ENCODE results near the gene ARPP19. TPM values are rescaled to one million over a fixed set of nuclear protein-coding genes. Genes with fewer than 3 reads are reported as not detected.
"Not testable (repeated sequence)": the region's sequence is repeated elsewhere in the genome, so short reads cannot be mapped to it uniquely, and the experiment has no call there.

ARPP19 gene
- total RNA-seq (100 to 1,000 TPM; 129 to 163 TPM), polyA plus RNA-seq (10 to 100 TPM; 33.3 to 55.6 TPM)
- long read RNA-seq, donor 1, full-length matches to known transcripts, result 29 of 37 reads
- long read RNA-seq, donor 1, partial matches to known transcripts, result 2 of 37 reads
- long read RNA-seq, donor 1, other reads (novel, unspliced or antisense), result 6 of 37 reads
- long read RNA-seq, donor 2, full-length matches to known transcripts, result 16 of 22 reads
- long read RNA-seq, donor 2, partial matches to known transcripts, result 1 of 22 reads
- long read RNA-seq, donor 2, other reads (novel, unspliced or antisense), result 5 of 22 reads

GRCh38 chr15:52568601-52569585, at the start of gene ARPP19:
ARPP19 (minus strand) TSS chr15:52569030; CDS start chr15:52568892, 138 bp downstream.
- intact Hi-C loops (cut with DNase I), result loop anchor here in 1 of 2 donors (5.0 to 10.0 kb wide), 3 partner anchors 42 to 314 kb away; partner anchors contain the start of genes ATOSA and MYO5A
- ATAC-seq (ENCODE audit: low FRiP score) (peak; percentile 95), DNase-seq (peak; percentile 90 to 95)
- Histone ChIP-seq H3K9me3 (ENCODE audit: control insufficient read depth, low read length) (no peaks in the 10 kb centered on the region), H3K4me3 (ENCODE audit: low read length in 2 of 2) (peak within 1 kb of the TSS; percentile 64 to 90), H3K4me1 (ENCODE audit: control insufficient read depth in 1 of 2, insufficient read depth in 2 of 2, low read length in 2 of 2) (peaks cover 2 to 5% of the 10 kb centered on the region in 2 donors), H3K27me3 (ENCODE audit: control insufficient read depth in 1 of 2, insufficient read depth in 2 of 2, low read length in 1 of 2) (no peaks in the 10 kb centered on the region), H3K27ac (ENCODE audit: low read depth in 1 of 2, low read length in 2 of 2) (peak within 1 kb of the TSS; percentile 76 to 79), H3K36me3 (ENCODE audit: control insufficient read depth in 1 of 2, insufficient read depth in 2 of 2, low read length in 1 of 2) (no peaks in the 10 kb centered on the region)
- WGBS, 2 donors, result 5% methylated on average over 82 of the region's 82 CpGs

GRCh38 chr15:52617026-52617425, 48.2 kb upstream of the ARPP19 start:
- intact Hi-C loops (cut with DNase I), result no loop called here

GRCh38 chr15:52615302-52615701, 46.5 kb upstream of the ARPP19 start:
- H3K27me3 ChIP-seq (ENCODE audit: control insufficient read depth in 1 of 2, insufficient read depth in 2 of 2, low read length in 1 of 2), result no peaks in the 10 kb centered on the region
- H3K4me1 ChIP-seq (ENCODE audit: control insufficient read depth in 1 of 2, insufficient read depth in 2 of 2, low read length in 2 of 2), result peaks cover 0 to 2% of the 10 kb centered on the region in 2 donors
- no peak overlapping the region for H3K4me3 ChIP-seq (ENCODE audit: low read length in 2 of 2)
- H3K9me3 ChIP-seq (ENCODE audit: control insufficient read depth, low read length), result no peaks in the 10 kb centered on the region
- whole genome bisulfite sequencing, 2 donors, result 66 to 78% methylated on average over 2 of the region's 2 CpGs
- DNase-seq, result no peak
- ATAC-seq (ENCODE audit: low FRiP score), result no peak
- H3K36me3 ChIP-seq (ENCODE audit: control insufficient read depth in 1 of 2, insufficient read depth in 2 of 2, low read length in 1 of 2), result peaks cover under 1 to 3% of the 10 kb centered on the region in 2 donors
- intact Hi-C loops (cut with DNase I), result no loop called here
- H3K27ac ChIP-seq (ENCODE audit: low read depth in 1 of 2, low read length in 2 of 2), result no peak overlapping the region

More at GRCh38 chr15:52617026-52617425, 48.2 kb upstream of the ARPP19 start:
- H3K4me1 ChIP-seq (ENCODE audit: control insufficient read depth in 1 of 2, insufficient read depth in 2 of 2, low read length in 2 of 2), result peaks cover 0 to 2% of the 10 kb centered on the region in 2 donors
- no peaks in the 10 kb centered on the region for H3K27me3 ChIP-seq (ENCODE audit: control insufficient read depth in 1 of 2, insufficient read depth in 2 of 2, low read length in 1 of 2)
- ATAC-seq (ENCODE audit: low FRiP score), result no peak
- no peak overlapping the region for H3K4me3 ChIP-seq (ENCODE audit: low read length in 2 of 2)
- 88 to 90% methylated on average over 1 of the region's 1 CpG for WGBS, 2 donors
- H3K9me3 ChIP-seq (ENCODE audit: control insufficient read depth, low read length), result no peaks in the 10 kb centered on the region
- H3K36me3 ChIP-seq (ENCODE audit: control insufficient read depth in 1 of 2, insufficient read depth in 2 of 2, low read length in 1 of 2), result peaks cover 4 to 5% of the 10 kb centered on the region in 2 donors
- H3K27ac ChIP-seq (ENCODE audit: low read depth in 1 of 2, low read length in 2 of 2), result no peak overlapping the region
- DNase-seq, result no peak

GRCh38 chr15:52609593-52609992, 40.8 kb upstream of the ARPP19 start:
- H3K9me3 ChIP-seq (ENCODE audit: control insufficient read depth, low read length), result no peaks in the 10 kb centered on the region
- 85 to 90% methylated on average over 5 of the region's 5 CpGs for WGBS, 2 donors
- no peak for ATAC-seq (ENCODE audit: low FRiP score)
- intact Hi-C loops (cut with DNase I), result no loop called here
- H3K36me3 ChIP-seq (ENCODE audit: control insufficient read depth in 1 of 2, insufficient read depth in 2 of 2, low read length in 1 of 2), result peaks cover 4 to 5% of the 10 kb centered on the region in 2 donors
- DNase-seq, result no peak
- no peak overlapping the region for H3K4me3 ChIP-seq (ENCODE audit: low read length in 2 of 2)
- peaks cover 0 to 2% of the 10 kb centered on the region in 2 donors for H3K4me1 ChIP-seq (ENCODE audit: control insufficient read depth in 1 of 2, insufficient read depth in 2 of 2, low read length in 2 of 2)
- no peaks in the 10 kb centered on the region for H3K27me3 ChIP-seq (ENCODE audit: control insufficient read depth in 1 of 2, insufficient read depth in 2 of 2, low read length in 1 of 2)
- no peak overlapping the region for H3K27ac ChIP-seq (ENCODE audit: low read depth in 1 of 2, low read length in 2 of 2)

- Histone ChIP-seq H3K9me3 (ENCODE audit: control insufficient read depth, low read length) (no peaks in the 10 kb centered on the region), H3K27me3 (ENCODE audit: control insufficient read depth in 1 of 2, insufficient read depth in 2 of 2, low read length in 1 of 2) (no peaks in the 10 kb centered on the region), H3K4me3 (ENCODE audit: low read length in 2 of 2) (no peak overlapping the region), H3K4me1 (ENCODE audit: control insufficient read depth in 1 of 2, insufficient read depth in 2 of 2, low read length in 2 of 2) (no peaks in the 10 kb centered on the region), H3K36me3 (ENCODE audit: control insufficient read depth in 1 of 2, insufficient read depth in 2 of 2, low read length in 1 of 2) (peaks cover 3 to 6% of the 10 kb centered on the region in 2 donors), H3K27ac (ENCODE audit: low read depth in 1 of 2, low read length in 2 of 2) (no peak overlapping the region)
- WGBS, 2 donors, result 43 to 46% methylated on average over 7 of the region's 7 CpGs
- DNase-seq, result no peak
- no peak for ATAC-seq (ENCODE audit: low FRiP score)
- intact Hi-C loops (cut with DNase I), result no loop called here
These were observed 15.6 kb upstream of the ARPP19 start for GRCh38 chr15:52584414-52584813.

GRCh38 chr15:52579852-52580251, 11.0 kb upstream of the ARPP19 start:
- WGBS, 2 donors, result 86 to 89% methylated on average over 8 of the region's 8 CpGs
- H3K9me3 ChIP-seq (ENCODE audit: control insufficient read depth, low read length), result no peaks in the 10 kb centered on the region
- no peak overlapping the region for H3K4me3 ChIP-seq (ENCODE audit: low read length in 2 of 2)
- peaks cover 2 to 6% of the 10 kb centered on the region in 2 donors for H3K36me3 ChIP-seq (ENCODE audit: control insufficient read depth in 1 of 2, insufficient read depth in 2 of 2, low read length in 1 of 2)
- intact Hi-C loops (cut with DNase I), result no loop called here
- H3K4me1 ChIP-seq (ENCODE audit: control insufficient read depth in 1 of 2, insufficient read depth in 2 of 2, low read length in 2 of 2), result no peaks in the 10 kb centered on the region
- H3K27ac ChIP-seq (ENCODE audit: low read depth in 1 of 2, low read length in 2 of 2), result no peak overlapping the region
- H3K27me3 ChIP-seq (ENCODE audit: control insufficient read depth in 1 of 2, insufficient read depth in 2 of 2, low read length in 1 of 2), result no peaks in the 10 kb centered on the region
- ATAC-seq (ENCODE audit: low FRiP score) (no peak), DNase-seq (no peak)

- Histone ChIP-seq H3K4me1 (ENCODE audit: control insufficient read depth in 1 of 2, insufficient read depth in 2 of 2, low read length in 2 of 2) (no peaks in the 10 kb centered on the region), H3K36me3 (ENCODE audit: control insufficient read depth in 1 of 2, insufficient read depth in 2 of 2, low read length in 1 of 2) (no peaks in the 10 kb centered on the region), H3K9me3 (ENCODE audit: control insufficient read depth, low read length) (no peaks in the 10 kb centered on the region), H3K27ac (ENCODE audit: low read depth in 1 of 2, low read length in 2 of 2) (no peak overlapping the region), H3K27me3 (ENCODE audit: control insufficient read depth in 1 of 2, insufficient read depth in 2 of 2, low read length in 1 of 2) (no peaks in the 10 kb centered on the region), H3K4me3 (ENCODE audit: low read length in 2 of 2) (no peak overlapping the region)
- 93% methylated on average over 2 of the region's 2 CpGs for WGBS, 2 donors
- intact Hi-C loops (cut with DNase I), result no loop called here
- DNase-seq (no peak), ATAC-seq (ENCODE audit: low FRiP score) (no peak)
These were observed 7.9 kb upstream of the ARPP19 start for GRCh38 chr15:52576692-52577091.

- H3K4me3 ChIP-seq (ENCODE audit: low read length in 2 of 2); H3K27me3 ChIP-seq (ENCODE audit: control insufficient read depth in 1 of 2, insufficient read depth in 2 of 2, low read length in 1 of 2); intact Hi-C loops (cut with DNase I); ATAC-seq (ENCODE audit: low FRiP score); H3K27ac ChIP-seq (ENCODE audit: low read depth in 1 of 2, low read length in 2 of 2); DNase-seq; H3K36me3 ChIP-seq (ENCODE audit: control insufficient read depth in 1 of 2, insufficient read depth in 2 of 2, low read length in 1 of 2); H3K4me1 ChIP-seq (ENCODE audit: control insufficient read depth in 1 of 2, insufficient read depth in 2 of 2, low read length in 2 of 2); H3K9me3 ChIP-seq (ENCODE audit: control insufficient read depth, low read length): not testable (repeated sequence)
- WGBS, 2 donors, result 82 to 83% methylated on average over 7 of the region's 7 CpGs
These were observed 6.7 kb upstream of the ARPP19 start for GRCh38 chr15:52575573-52575972.

Measured in aorta (tissue), 5 donors.